Left ventricle myocardium inferior (tissue), 1 donor: Measurements from ENCODE around the gene ANKZF1. TPM values are rescaled to one million over a fixed set of nuclear protein-coding genes. Genes with fewer than 3 reads are reported as not detected.
A peak's percentile ranks its signal among the peaks of the same experiment; 100 is the strongest.

Source experiments
- DNase-seq: peaks from one replicate; pipeline ENCODE4 v3.0.0-alpha.2; 2020
- H3K27ac ChIP-seq: fragments of 200-600 bp; replicated peaks from 2 replicates; pipeline ENCODE4 v1.8.0; 2021
- H3K27me3 ChIP-seq: fragments of 200-600 bp; 2 replicates; pipeline ENCODE4 v1.8.0; 2021; ENCODE audit warnings: low read depth
- H3K36me3 ChIP-seq: fragments of 200-600 bp; 2 replicates; pipeline ENCODE4 v1.8.0; 2021
- H3K4me1 ChIP-seq: fragments of 200-600 bp; 2 replicates; pipeline ENCODE4 v1.8.0; 2021
- H3K4me3 ChIP-seq: fragments of 200-600 bp; 2 replicates; pipeline ENCODE4 v1.8.0; 2021; ENCODE audit warnings: mild to moderate bottlenecking, moderate library complexity
- H3K9me3 ChIP-seq: fragments of 200-600 bp; replicated peaks from 2 replicates; pipeline ENCODE4 v1.8.0; 2021
- intact Hi-C: fragments of 100-400 bp; cut with micrococcal nuclease; formaldehyde crosslinking; loops from one replicate; pipeline ENCODE4 v1.11.0; 2022
- total RNA-seq: library from RNA; stranded (reverse); fragmentation: NEBNext Ultra II Directional; extraction: Animal tissue kit (Norgen Biotek cat#: 25700); gene quantifications from one replicate; pipeline ENCODE4 v1.2.1, GENCODE V29; 2021
- TF ChIP-seq, protein P1 (sequence below): fragments of 200-600 bp; IDR thresholded peaks from 2 replicates; pipeline ENCODE4 v1.8.0; 2021; ENCODE audit warnings: antibody characterized with exemption, mild to moderate bottlenecking, borderline replicate concordance
- donor health status: DM: no; HTN: yes; CAD: no; lungs with severe emphysema.

ANKZF1 gene
- total RNA-seq, 1 donor from 2014 or later: 29.8 TPM

DNA sequence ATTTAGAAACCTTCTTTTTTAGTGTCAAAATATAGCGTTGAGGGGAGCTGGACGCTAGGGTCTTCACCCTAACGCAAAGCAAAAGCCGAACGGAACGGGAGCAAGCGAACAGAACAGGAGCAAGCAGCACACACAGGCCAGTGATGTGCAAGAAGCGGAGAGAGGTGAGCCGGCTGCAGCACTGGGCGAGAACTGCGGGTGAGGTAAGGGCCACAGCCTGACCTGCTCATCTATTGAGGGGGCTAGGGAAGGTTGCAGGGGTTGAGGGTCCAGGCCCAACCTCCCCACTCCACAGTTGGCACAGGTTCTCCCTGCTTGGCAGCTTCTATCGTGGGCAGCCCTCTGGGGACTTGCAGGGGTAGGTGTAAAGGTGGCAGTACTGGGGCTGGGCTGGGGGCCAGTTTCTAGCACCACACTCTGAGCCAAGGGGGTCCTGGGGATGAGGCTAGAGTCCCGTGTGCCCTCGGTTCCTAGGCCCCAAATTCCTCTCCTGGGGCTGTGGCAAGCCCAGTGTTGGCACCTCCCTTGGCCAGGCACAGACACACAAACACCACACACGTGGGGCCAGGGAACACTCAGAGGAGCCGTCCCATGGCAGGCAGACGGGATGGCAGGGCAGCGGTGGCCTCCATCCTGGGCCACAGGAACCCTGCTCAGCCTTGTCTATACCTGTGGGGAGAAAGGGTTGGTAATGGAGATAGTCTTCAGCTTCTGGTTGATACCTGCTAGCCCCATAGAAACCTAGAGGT lies 9.6 kb upstream of the ANKZF1 start:
- no peaks in the 10 kb centered on the region for H3K27me3 ChIP-seq
- peak overlapping the region; percentile 98 for H3K27ac ChIP-seq
- TF ChIP-seq, protein P1, sequence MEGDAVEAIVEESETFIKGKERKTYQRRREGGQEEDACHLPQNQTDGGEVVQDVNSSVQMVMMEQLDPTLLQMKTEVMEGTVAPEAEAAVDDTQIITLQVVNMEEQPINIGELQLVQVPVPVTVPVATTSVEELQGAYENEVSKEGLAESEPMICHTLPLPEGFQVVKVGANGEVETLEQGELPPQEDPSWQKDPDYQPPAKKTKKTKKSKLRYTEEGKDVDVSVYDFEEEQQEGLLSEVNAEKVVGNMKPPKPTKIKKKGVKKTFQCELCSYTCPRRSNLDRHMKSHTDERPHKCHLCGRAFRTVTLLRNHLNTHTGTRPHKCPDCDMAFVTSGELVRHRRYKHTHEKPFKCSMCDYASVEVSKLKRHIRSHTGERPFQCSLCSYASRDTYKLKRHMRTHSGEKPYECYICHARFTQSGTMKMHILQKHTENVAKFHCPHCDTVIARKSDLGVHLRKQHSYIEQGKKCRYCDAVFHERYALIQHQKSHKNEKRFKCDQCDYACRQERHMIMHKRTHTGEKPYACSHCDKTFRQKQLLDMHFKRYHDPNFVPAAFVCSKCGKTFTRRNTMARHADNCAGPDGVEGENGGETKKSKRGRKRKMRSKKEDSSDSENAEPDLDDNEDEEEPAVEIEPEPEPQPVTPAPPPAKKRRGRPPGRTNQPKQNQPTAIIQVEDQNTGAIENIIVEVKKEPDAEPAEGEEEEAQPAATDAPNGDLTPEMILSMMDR: no peak
- peaks cover 67% of the 10 kb centered on the region for H3K36me3 ChIP-seq
- intact Hi-C loops: loop anchor here (10.0 kb wide), 1 partner anchor 55 kb away; the partner anchor contains the start of gene NHEJ1
- H3K9me3 ChIP-seq: no peaks in the 10 kb centered on the region
- peak overlapping the region; percentile 75 for H3K4me3 ChIP-seq
- peaks cover 40% of the 10 kb centered on the region for H3K4me1 ChIP-seq
- no peak for DNase-seq

DNA sequence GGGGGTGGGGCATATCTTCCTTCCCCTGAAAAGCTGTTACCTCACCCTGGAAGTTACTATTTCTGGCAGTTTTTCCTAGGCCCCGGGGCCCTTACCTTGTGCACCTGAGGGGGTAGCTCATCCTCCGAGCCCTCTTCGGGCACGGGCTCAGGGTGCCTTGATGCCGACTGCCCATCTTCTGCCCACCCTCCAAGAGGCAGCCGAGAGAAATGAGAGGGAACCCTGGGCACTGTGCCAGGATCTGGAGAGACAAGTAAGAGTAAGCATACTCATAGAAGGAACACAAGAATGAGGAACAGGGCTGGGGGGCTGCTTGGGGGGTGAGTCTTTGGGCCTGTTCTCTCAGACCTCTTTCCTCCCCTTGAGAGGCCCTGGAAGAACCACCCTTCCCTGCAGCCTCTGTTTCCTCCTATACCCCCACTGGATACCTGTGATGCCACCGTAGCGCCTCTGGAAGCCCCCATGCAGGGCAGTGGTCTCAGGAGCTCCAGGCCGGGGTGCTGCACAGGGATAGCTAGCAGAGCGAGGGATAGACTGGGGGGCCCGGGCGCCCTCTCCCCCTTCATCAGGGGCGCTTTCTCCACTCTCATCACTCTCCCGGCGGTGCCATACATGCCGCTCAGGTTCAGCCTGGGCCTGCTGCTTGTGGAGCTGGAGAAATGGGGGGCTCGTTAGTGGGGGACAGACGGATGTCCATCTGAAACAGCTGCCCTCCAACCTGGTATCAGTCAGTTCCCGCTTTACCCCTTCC lies 8.8 kb upstream of the ANKZF1 start:
- Histone ChIP-seq H3K27me3 (no peaks in the 10 kb centered on the region), H3K4me3 (no peak overlapping the region), H3K9me3 (no peaks in the 10 kb centered on the region), H3K36me3 (peaks cover 67% of the 10 kb centered on the region), H3K4me1 (peaks cover 40% of the 10 kb centered on the region), H3K27ac (no peak overlapping the region)
- no peak for DNase-seq
- TF ChIP-seq, protein P1: no peak
- intact Hi-C loops: loop anchor here (10.0 kb wide), 1 partner anchor 56 kb away; the partner anchor contains the start of gene NHEJ1

DNA sequence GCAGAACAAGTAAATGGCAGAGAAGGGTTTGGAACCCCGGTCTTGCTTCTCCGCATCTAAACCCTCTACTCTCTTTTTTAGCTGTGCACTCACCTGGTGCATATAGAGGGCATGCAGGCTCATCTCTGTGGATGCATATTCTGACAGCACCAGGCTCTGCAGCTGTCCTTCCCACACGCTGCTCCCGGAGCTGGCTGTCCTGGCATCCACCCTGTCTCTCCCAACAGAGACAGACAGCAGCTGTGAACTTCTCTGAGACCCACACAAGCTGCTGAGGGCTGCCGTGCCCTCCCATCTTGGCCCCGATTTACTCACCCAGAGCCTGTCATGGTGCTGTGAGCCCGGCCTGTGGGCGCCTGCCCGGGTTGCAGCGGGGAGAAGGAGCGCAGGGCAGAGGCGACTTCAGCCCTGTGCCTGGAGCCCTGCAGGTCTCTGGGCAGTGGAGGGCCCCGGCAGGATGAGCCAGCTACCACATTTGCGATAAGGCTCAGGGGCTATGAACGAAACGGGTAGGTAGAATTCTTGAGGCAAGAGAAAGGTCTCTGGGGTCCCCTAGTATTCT lies 7.6 kb upstream of the ANKZF1 start:
- Histone ChIP-seq H3K36me3 (peaks cover 77% of the 10 kb centered on the region), H3K4me1 (peaks cover 35% of the 10 kb centered on the region), H3K4me3 (no peak overlapping the region), H3K27ac (no peak overlapping the region), H3K9me3 (no peaks in the 10 kb centered on the region), H3K27me3 (no peaks in the 10 kb centered on the region)
- DNase-seq: no peak
- intact Hi-C loops: loop anchor here (10.0 kb wide), 1 partner anchor 57 kb away; the partner anchor contains the start of gene NHEJ1
- TF ChIP-seq, protein P1: no peak

DNA sequence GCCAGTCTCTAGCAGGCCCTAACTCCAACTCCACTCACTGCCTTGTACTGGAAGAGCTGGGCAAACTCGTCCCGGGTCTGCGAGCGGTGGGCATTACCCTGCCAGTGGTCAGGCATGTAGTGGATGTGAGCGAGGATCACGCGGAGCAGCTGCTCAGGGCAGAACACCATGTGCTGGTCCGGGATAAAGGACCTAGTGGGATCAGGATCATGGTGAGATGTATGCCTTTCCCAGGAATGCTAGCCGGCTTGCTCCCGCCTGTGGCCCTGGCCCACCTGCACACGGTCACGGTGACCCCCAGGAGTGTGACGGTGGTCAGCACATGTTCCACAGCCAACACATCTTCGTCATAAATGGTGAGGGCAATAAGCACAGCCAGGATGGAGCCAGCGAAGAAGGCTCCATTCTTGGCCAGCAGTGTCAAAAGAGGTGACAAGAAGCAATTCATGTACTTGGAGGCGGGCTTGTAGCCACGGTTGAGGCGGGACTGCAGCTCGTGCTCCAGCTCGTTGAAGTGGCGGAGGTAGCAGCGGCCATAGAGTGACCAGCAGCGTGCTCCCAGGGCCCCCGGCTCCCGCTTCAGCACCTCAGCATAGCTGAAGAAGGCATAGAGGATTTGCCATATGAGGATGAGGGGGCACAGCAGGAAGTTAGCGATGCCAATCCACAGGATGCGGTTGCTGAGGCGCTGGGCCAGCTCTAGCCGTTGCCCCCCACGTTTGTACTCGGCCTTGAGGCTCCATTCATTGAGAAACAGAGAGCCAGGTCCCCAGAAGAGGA lies 5.6 kb upstream of the ANKZF1 start:
- H3K4me3 ChIP-seq: no peak overlapping the region
- no peak for DNase-seq
- H3K27ac ChIP-seq: no peak overlapping the region
- H3K9me3 ChIP-seq: no peaks in the 10 kb centered on the region
- H3K27me3 ChIP-seq: no peaks in the 10 kb centered on the region
- TF ChIP-seq, protein P1: no peak
- peaks cover 36% of the 10 kb centered on the region for H3K4me1 ChIP-seq
- intact Hi-C loops: loop anchor here (10.0 kb wide), 1 partner anchor 59 kb away; the partner anchor contains the start of gene NHEJ1
- peaks cover 80% of the 10 kb centered on the region for H3K36me3 ChIP-seq

DNA sequence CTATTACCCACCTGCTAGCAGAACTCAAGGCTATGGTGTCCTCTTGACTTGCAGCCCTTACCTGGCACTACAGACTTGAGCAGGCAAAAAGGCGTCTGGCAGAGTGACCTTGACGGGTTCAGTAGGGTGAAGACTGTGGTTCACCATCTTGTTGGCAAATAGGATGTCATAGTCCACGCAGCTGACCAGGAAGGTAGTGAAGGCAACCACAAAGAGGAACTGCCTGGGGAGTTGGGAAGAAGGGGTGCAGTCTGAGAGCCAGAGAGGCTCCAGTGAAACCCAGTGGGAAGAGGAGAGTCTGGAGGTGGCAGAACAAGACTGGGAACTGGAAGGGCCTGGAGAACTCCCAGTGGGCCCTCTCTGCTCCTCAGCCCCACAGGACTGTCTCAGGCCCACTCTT lies 4.3 kb upstream of the ANKZF1 start:
- no peak overlapping the region for H3K4me3 ChIP-seq
- intact Hi-C loops: loop anchor here (10.0 kb wide), 1 partner anchor 61 kb away; the partner anchor contains the start of gene NHEJ1
- H3K27ac ChIP-seq: no peak overlapping the region
- H3K36me3 ChIP-seq: peaks cover 71% of the 10 kb centered on the region
- H3K4me1 ChIP-seq: peaks cover 33% of the 10 kb centered on the region
- H3K9me3 ChIP-seq: no peaks in the 10 kb centered on the region
- no peaks in the 10 kb centered on the region for H3K27me3 ChIP-seq
- DNase-seq: no peak
- TF ChIP-seq, protein P1: no peak
